Upper lobe of right lung (tissue), 1 donor: ENCODE measurements around the gene MTAP. TPM values are rescaled to one million over a fixed set of nuclear protein-coding genes. Genes with fewer than 3 reads are reported as not detected.

Experiments
- ATAC-seq: fragments of 200-7000 bp; cut with Tn5 transposase; one replicate; pipeline ENCODE4 v1.9.1; 2020; ENCODE audit warnings: mild to moderate bottlenecking, moderate library complexity
- DNase-seq: peaks from one replicate; pipeline ENCODE4 v3.0.0-alpha.2; 2020
- H3K27ac ChIP-seq: fragments of 200-600 bp; one replicate; pipeline ENCODE4 v1.8.0; 2022
- H3K27me3 ChIP-seq: fragments of 200-600 bp; one replicate; pipeline ENCODE4 v1.8.0; 2022; ENCODE audit warnings: mild to moderate bottlenecking
- H3K36me3 ChIP-seq: fragments of 200-600 bp; one replicate; pipeline ENCODE4 v1.8.0; 2022
- H3K4me1 ChIP-seq: fragments of 200-600 bp; one replicate; pipeline ENCODE4 v1.8.0; 2022
- H3K4me3 ChIP-seq: fragments of 200-600 bp; one replicate; pipeline ENCODE4 v1.8.0; 2022; ENCODE audit warnings: mild to moderate bottlenecking
- H3K9me3 ChIP-seq: fragments of 200-600 bp; one replicate; pipeline ENCODE4 v1.8.0; 2022
- CTCF ChIP-seq: fragments of 200-600 bp; IDR thresholded peaks from one replicate; pipeline ENCODE4 v1.8.0; 2022; ENCODE audit warnings: antibody characterized with exemption
- intact Hi-C: fragments of 100-400 bp; cut with DNase I; formaldehyde crosslinking; loops from one replicate; pipeline ENCODE4 v1.11.0; 2022
- total RNA-seq: library from RNA; stranded (reverse); fragmentation: NEBNext Ultra II Directional; extraction: Animal tissue kit (Norgen Biotek cat#: 25700); gene quantifications from one replicate; pipeline ENCODE4 v1.2.1, GENCODE V29; 2021
- donor health status: DM: no; HTN: yes; CAD: no; lungs with severe emphysema.

Gene MTAP
- total RNA-seq, 1 donor from 2014 or later = 40.6 TPM

- ATAC-seq = no peak
Observed at GRCh38 chr9:21933865-21934264, 131.4 kb downstream of the MTAP start.

GRCh38 chr9:21935631-21936030 is 133.2 kb downstream of the MTAP start:
- no peaks in the 10 kb centered on the region for H3K9me3 ChIP-seq
- H3K36me3 ChIP-seq = no peaks in the 10 kb centered on the region
- H3K27ac ChIP-seq = no peak overlapping the region
- no peaks in the 10 kb centered on the region for H3K4me1 ChIP-seq
- ATAC-seq (no peak), DNase-seq (no peak)
- intact Hi-C loops = no loop called here
- no peaks in the 10 kb centered on the region for H3K27me3 ChIP-seq
- TF ChIP-seq CTCF = no peak
- no peak overlapping the region for H3K4me3 ChIP-seq

More at GRCh38 chr9:21933865-21934264, 131.4 kb downstream of the MTAP start:
- no peak for TF ChIP-seq CTCF
- H3K4me1 ChIP-seq = no peaks in the 10 kb centered on the region
- H3K27me3 ChIP-seq = no peaks in the 10 kb centered on the region
- H3K36me3 ChIP-seq = no peaks in the 10 kb centered on the region
- intact Hi-C loops = no loop called here
- DNase-seq = no peak
- no peaks in the 10 kb centered on the region for H3K9me3 ChIP-seq
- H3K27ac ChIP-seq = no peak overlapping the region
- no peak overlapping the region for H3K4me3 ChIP-seq

GRCh38 chr9:21936161-21936560 is 133.7 kb downstream of the MTAP start:
- no peaks in the 10 kb centered on the region for H3K9me3 ChIP-seq
- H3K4me1 ChIP-seq = no peaks in the 10 kb centered on the region
- TF ChIP-seq CTCF = no peak
- intact Hi-C loops = no loop called here
- DNase-seq = no peak
- no peaks in the 10 kb centered on the region for H3K36me3 ChIP-seq
- H3K27me3 ChIP-seq = no peaks in the 10 kb centered on the region
- H3K4me3 ChIP-seq = no peak overlapping the region
- no peak overlapping the region for H3K27ac ChIP-seq
- ATAC-seq = no peak

GRCh38 chr9:21941337-21941995 is 139.0 kb downstream of the MTAP start:
- Histone ChIP-seq H3K36me3 (no peaks in the 10 kb centered on the region), H3K4me1 (no peaks in the 10 kb centered on the region), H3K27me3 (no peaks in the 10 kb centered on the region), H3K27ac (no peak overlapping the region), H3K9me3 (no peaks in the 10 kb centered on the region), H3K4me3 (no peak overlapping the region)
- DNase-seq = no peak
- ATAC-seq = no peak
- intact Hi-C loops = no loop called here
- no peak for TF ChIP-seq CTCF

- no peaks in the 10 kb centered on the region for H3K9me3 ChIP-seq
- no peaks in the 10 kb centered on the region for H3K36me3 ChIP-seq
- DNase-seq (no peak), ATAC-seq (no peak)
- no peaks in the 10 kb centered on the region for H3K4me1 ChIP-seq
- H3K27me3 ChIP-seq = no peaks in the 10 kb centered on the region
- H3K27ac ChIP-seq = no peak overlapping the region
- H3K4me3 ChIP-seq = no peak overlapping the region
- intact Hi-C loops = no loop called here
- TF ChIP-seq CTCF = no peak
Observed at GRCh38 chr9:21943464-21943863, 141.0 kb downstream of the MTAP start.

- no peak for TF ChIP-seq CTCF
- ATAC-seq = no peak
- Histone ChIP-seq H3K36me3 (no peaks in the 10 kb centered on the region), H3K4me3 (no peak overlapping the region), H3K9me3 (no peaks in the 10 kb centered on the region), H3K27ac (no peak overlapping the region), H3K27me3 (no peaks in the 10 kb centered on the region), H3K4me1 (no peaks in the 10 kb centered on the region)
- DNase-seq = no peak
- intact Hi-C loops = no loop called here
Observed at GRCh38 chr9:21945606-21946005, 143.2 kb downstream of the MTAP start.
